NCI-H446 (cell line): ENCODE results near the gene SRRT.
A peak's percentile ranks its signal among the peaks of the same experiment; 100 is the strongest.

Experiments
- DNase-seq, 2 experiments: peaks; one replicate each; lab custom pipeline; 2025; lab: John Stamatoyannopoulos, UW

SRRT gene

GRCh38 chr7:100855515-100855914 lies 19.4 kb upstream of the SRRT start:
- no peak for DNase-seq

- DNase-seq = no peak
Observed at GRCh38 chr7:100856871-100857282, 18.0 kb upstream of the SRRT start.

- DNase-seq = no peak
Observed at GRCh38 chr7:100859856-100860255, 15.0 kb upstream of the SRRT start.

GRCh38 chr7:100860702-100861615 lies 13.9 kb upstream of the SRRT start:
- DNase-seq = no peak

- DNase-seq = no peak
Observed at GRCh38 chr7:100861616-100861985, 13.3 kb upstream of the SRRT start.

GRCh38 chr7:100863406-100863950 lies 11.4 kb upstream of the SRRT start:
- DNase-seq = no peak

GRCh38 chr7:100864263-100864845 lies 10.5 kb upstream of the SRRT start:
- DNase-seq = no peak

- no peak for DNase-seq
Observed at GRCh38 chr7:100865372-100865911, 9.5 kb upstream of the SRRT start.

- peak; percentile 47 to 89 for DNase-seq
Observed at GRCh38 chr7:100865938-100866728, 8.8 kb upstream of the SRRT start.

GRCh38 chr7:100866729-100867039 lies 8.2 kb upstream of the SRRT start:
- DNase-seq = no peak

- DNase-seq = no peak
Observed at GRCh38 chr7:100867040-100867775, 7.7 kb upstream of the SRRT start, which contains the start of gene TRIP6. TRIP6 (plus strand) TSS chr7:100867387; CDS start chr7:100867498, 111 bp downstream.

- DNase-seq = no peak
Observed at GRCh38 chr7:100867776-100868485, 7.0 kb upstream of the SRRT start.

- no peak for DNase-seq
Observed at GRCh38 chr7:100873599-100874299, 1.2 kb upstream of the SRRT start.

- no peak for DNase-seq
Observed at GRCh38 chr7:100874300-100874576, 665 bp upstream of the SRRT start.

- DNase-seq = no peak
Observed at GRCh38 chr7:100875356-100875751, 451 bp downstream of the SRRT start.

- DNase-seq = no peak
Observed at GRCh38 chr7:100878013-100878412, 3.1 kb downstream of the SRRT start.

- no peak for DNase-seq
Observed at GRCh38 chr7:100878685-100879084, 3.8 kb downstream of the SRRT start.

GRCh38 chr7:100879685-100880261 lies 4.9 kb downstream of the SRRT start:
- no peak for DNase-seq

GRCh38 chr7:100880645-100881044 lies 5.7 kb downstream of the SRRT start:
- no peak for DNase-seq

GRCh38 chr7:100881136-100881535 lies 6.2 kb downstream of the SRRT start:
- DNase-seq = no peak
